ENCODE results near the gene NEUROD1. TPM values are rescaled to one million over a fixed set of nuclear protein-coding genes. Genes with fewer than 3 reads are reported as not detected.

Gene NEUROD1
- total RNA-seq, 2 experiments from 2014 or later: not detected

DNA sequence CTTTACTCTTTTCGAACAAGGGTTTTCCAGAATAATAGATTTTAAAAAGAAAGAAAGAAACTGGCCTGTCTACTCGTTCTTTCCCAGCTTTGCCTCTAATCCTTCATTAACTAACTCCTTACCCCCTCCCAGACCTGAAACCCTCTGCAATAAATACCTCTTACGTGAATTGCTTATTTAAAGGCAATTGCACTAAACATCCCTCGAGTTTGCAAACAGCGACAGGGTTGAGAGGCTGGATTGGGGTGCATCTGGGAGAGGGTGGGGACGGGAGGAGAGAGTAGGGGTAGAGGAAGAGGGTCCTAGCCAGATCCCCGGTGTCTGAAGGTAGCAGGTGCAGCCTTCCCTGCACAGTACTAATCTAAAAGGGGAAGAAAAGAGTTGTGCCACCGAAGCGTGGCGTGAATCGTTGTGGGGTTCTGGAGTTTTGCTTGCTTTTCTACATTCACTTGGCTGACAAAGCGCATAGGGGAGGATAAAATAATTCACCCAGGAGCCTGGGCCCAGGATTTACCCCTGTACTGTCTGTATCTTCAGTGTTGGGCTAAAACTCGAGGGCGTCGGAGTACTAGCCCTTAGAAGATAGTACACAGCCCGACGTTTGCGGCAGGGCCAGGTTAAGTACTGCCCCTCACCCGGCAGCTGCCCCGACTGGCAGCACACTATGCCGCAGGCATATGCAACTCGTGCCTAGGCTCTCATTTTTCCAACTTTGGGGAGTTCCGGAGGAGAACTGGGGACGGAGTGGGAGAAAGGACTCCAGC lies 1.9 kb upstream of the NEUROD1 start:
- Histone ChIP-seq H3K9me3 (ENCODE audit: low read length) (no peaks in the 10 kb centered on the region), H3K36me3 (ENCODE audit: insufficient read depth, low read length) (no peaks in the 10 kb centered on the region), H3K9me2 (ENCODE audit: insufficient read depth, low read length) (no peaks in the 10 kb centered on the region), H2AFZ (ENCODE audit: low read length) (no peak overlapping the region), H3K4me3 (ENCODE audit: low read depth, low read length, poor library complexity, severe bottlenecking) (no peak overlapping the region), H4K20me1 (ENCODE audit: insufficient read depth, low read length) (no peaks in the 10 kb centered on the region), H3K4me1 (ENCODE audit: insufficient read depth, low read length, poor library complexity, severe bottlenecking) (peaks cover 14% of the 10 kb centered on the region), H3K79me2 (ENCODE audit: insufficient read depth, low read depth, low read length) (no peaks in the 10 kb centered on the region), H3K4me2 (ENCODE audit: low read length) (no peak overlapping the region), H3K27ac (ENCODE audit: low read depth, low read length, poor library complexity, severe bottlenecking) (no peak overlapping the region)
- CTCF ChIA-PET (ENCODE audit: unreplicated experiment): no interaction called here
- BruUV-seq (replicated peaks): no TSS peak
- POLR2A ChIA-PET: no interaction called here
- no peak for DNase-seq (ENCODE audit: low spot score)
- intact Hi-C loops (cut with micrococcal nuclease; ENCODE audit: unreplicated experiment): no loop called here
- TF ChIP-seq, protein P1, sequence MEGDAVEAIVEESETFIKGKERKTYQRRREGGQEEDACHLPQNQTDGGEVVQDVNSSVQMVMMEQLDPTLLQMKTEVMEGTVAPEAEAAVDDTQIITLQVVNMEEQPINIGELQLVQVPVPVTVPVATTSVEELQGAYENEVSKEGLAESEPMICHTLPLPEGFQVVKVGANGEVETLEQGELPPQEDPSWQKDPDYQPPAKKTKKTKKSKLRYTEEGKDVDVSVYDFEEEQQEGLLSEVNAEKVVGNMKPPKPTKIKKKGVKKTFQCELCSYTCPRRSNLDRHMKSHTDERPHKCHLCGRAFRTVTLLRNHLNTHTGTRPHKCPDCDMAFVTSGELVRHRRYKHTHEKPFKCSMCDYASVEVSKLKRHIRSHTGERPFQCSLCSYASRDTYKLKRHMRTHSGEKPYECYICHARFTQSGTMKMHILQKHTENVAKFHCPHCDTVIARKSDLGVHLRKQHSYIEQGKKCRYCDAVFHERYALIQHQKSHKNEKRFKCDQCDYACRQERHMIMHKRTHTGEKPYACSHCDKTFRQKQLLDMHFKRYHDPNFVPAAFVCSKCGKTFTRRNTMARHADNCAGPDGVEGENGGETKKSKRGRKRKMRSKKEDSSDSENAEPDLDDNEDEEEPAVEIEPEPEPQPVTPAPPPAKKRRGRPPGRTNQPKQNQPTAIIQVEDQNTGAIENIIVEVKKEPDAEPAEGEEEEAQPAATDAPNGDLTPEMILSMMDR (conservative IDR thresholded peaks at IDR 0.05; ENCODE audit: low read length): no peak
- TF ChIP-seq EZH2phosphoT487 (IDR thresholded peaks at IDR 0.05; ENCODE audit: borderline replicate concordance, low read depth, low read length): no peak

DNA sequence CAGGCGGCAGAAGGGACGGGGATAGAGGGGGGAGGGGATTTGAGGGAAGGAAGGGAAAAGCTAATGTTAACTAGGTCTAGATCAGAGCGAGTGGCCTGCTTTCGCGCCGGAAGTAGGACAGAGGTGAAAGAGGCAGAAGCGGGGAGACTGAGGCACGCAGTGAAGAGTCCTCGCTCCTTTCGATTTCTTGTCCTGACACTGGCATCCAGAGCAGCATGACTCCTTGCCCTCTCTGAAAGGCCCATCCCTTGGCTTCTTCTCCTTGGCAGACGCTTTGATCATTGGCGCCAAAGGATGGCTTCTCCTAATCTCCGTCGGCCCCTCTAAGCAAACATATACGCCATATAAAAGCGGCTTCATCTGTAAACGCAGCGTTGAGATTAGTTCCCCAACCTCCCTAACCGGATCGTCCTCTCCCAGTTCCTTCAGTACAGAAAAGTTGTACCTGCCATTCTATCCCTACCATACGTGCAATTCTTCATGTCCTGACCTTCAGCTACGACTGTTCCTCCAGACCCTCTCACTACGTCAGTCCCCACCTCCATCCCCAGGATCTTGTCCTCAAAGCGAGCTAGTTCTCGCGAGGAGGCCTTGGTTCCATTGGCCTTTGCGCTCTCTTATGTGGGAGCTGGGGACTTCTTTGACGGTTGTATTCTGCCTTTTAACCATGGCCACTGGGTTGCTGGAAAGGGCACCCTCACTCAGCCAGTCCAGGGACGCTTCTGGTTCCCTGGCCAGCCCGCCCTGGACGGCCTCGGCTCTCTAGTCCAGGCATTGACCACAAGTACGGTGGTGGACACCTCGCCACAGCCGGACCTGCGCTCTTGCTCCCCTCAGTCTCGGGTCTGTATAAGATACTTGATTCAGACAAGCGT lies 857 bp upstream of the NEUROD1 start:
- CTCF ChIA-PET (ENCODE audit: unreplicated experiment): no interaction called here

More for the DNA sequence above, 857 bp upstream of the NEUROD1 start:
- no peaks in the 10 kb centered on the region for H3K36me3 ChIP-seq (ENCODE audit: insufficient read depth, low read length)
- peaks cover 4% of the 10 kb centered on the region for H3K4me1 ChIP-seq (ENCODE audit: insufficient read depth, low read length, poor library complexity, severe bottlenecking)
- H3K9me3 ChIP-seq (ENCODE audit: low read length): no peaks in the 10 kb centered on the region
- no peak overlapping the region for H3K27ac ChIP-seq (ENCODE audit: low read depth, low read length, poor library complexity, severe bottlenecking)
- H3K79me2 ChIP-seq (ENCODE audit: insufficient read depth, low read depth, low read length): no peaks in the 10 kb centered on the region
- H2AFZ ChIP-seq (ENCODE audit: low read length): no peak overlapping the region
- no peaks in the 10 kb centered on the region for H3K9me2 ChIP-seq (ENCODE audit: insufficient read depth, low read length)
- intact Hi-C loops (cut with micrococcal nuclease; ENCODE audit: unreplicated experiment): no loop called here
- no peak for DNase-seq (ENCODE audit: low spot score)
- no peak overlapping the region for H3K4me2 ChIP-seq (ENCODE audit: low read length)
- H4K20me1 ChIP-seq (ENCODE audit: insufficient read depth, low read length): no peaks in the 10 kb centered on the region
- POLR2A ChIA-PET: no interaction called here
- TF ChIP-seq EZH2phosphoT487 (IDR thresholded peaks at IDR 0.05; ENCODE audit: borderline replicate concordance, low read depth, low read length): no peak
- TF ChIP-seq, protein P1 (conservative IDR thresholded peaks at IDR 0.05; ENCODE audit: low read length): no peak
- no TSS peak for BruUV-seq (replicated peaks)
- H3K4me3 ChIP-seq (ENCODE audit: low read depth, low read length, poor library complexity, severe bottlenecking): no peak overlapping the region

All from OCI-LY7 (cell line).